T-cell (primary cell): Measurements from ENCODE around the gene FHOD3. TPM values are rescaled to one million over a fixed set of nuclear protein-coding genes. Genes with fewer than 3 reads are reported as not detected.

ENCODE experiments used
- ATAC-seq, 4 experiments: fragments of 200-7000 bp in 3 of 4; fragments of 150-1000 bp in 1 of 4; cut with Tn5 transposase; replicated peaks in 1 of 4; 1 replicate in 3 of 4; 2 replicates in 1 of 4; pipeline ENCODE4 v1.10.0; 2021; ENCODE audit warnings: moderate library complexity in 3 of 4, mild to moderate bottlenecking in 2 of 4, moderate number of reproducible peaks in 1 of 4
- CTCF ChIA-PET, 2 donors: fragments of 300-600 bp; sonication (Branson Sonifier 250); formaldehyde crosslinking; loops; one replicate each; lab custom pipeline; 2022; ENCODE audit warnings: antibody characterized with exemption in 2 of 2; lab: Charles Lee
- POLR2A ChIA-PET, 2 donors: fragments of 300-600 bp; sonication (Branson Sonifier 250); formaldehyde crosslinking; loops; one replicate each; lab custom pipeline; 2022; ENCODE audit warnings: antibody characterized with exemption in 2 of 2; lab: Charles Lee
- DNase-seq, 35 experiments: peaks; one replicate each; pipeline versions ENCODE4 v3.0.0 to v3.0.0-alpha.2; 2013 to 2023
- H3K27ac ChIP-seq: one replicate; pipeline ENCODE4 v1.5.1; 2013; ENCODE audit warnings: low read length
- H3K27me3 ChIP-seq, 2 experiments: replicated peaks in 1 of 2; 1 replicate in 1 of 2; 2 replicates in 1 of 2; pipeline versions ENCODE4 v1.6.1 to v1.7.0; 2013; ENCODE audit warnings: low read length in 1 of 2, mixed read lengths in 1 of 2; ENCODE audit not compliant: control insufficient read depth in 2 of 2, insufficient read depth in 2 of 2; ENCODE audit errors: extremely low read depth in 1 of 2
- H3K36me3 ChIP-seq, 2 donors: 1 replicate in 1 of 2; 2 replicates in 1 of 2; pipeline versions ENCODE4 v1.6.1 to v1.7.0; 2013; ENCODE audit warnings: low read length in 1 of 2; ENCODE audit not compliant: control insufficient read depth in 2 of 2, insufficient read depth in 1 of 2; ENCODE audit errors: extremely low read depth in 1 of 2
- H3K4me1 ChIP-seq, 2 experiments: 1 replicate in 1 of 2; 2 replicates in 1 of 2; pipeline versions ENCODE4 v1.6.1 to v1.7.0; 2013; ENCODE audit warnings: low read length in 2 of 2, mixed read lengths in 1 of 2; ENCODE audit not compliant: insufficient read depth in 2 of 2, control insufficient read depth in 1 of 2; ENCODE audit errors: extremely low read depth in 1 of 2
- H3K4me3 ChIP-seq, 2 donors: 1 replicate in 1 of 2; 2 replicates in 1 of 2; pipeline versions ENCODE4 v1.5.1 to v1.7.0; 2013; ENCODE audit warnings: mild to moderate bottlenecking in 2 of 2, low read length in 1 of 2, moderate library complexity in 1 of 2; ENCODE audit not compliant: control insufficient read depth in 1 of 2; ENCODE audit errors: extremely low read depth in 1 of 2
- H3K9me3 ChIP-seq: 2 replicates; pipeline ENCODE4 v1.7.0; 2013
- H3K27ac Mint-ChIP-seq, 2 donors: one replicate each; pipeline ENCODE4 v1.8.0; 2020 to 2021; ENCODE audit warnings: mild to moderate bottlenecking in 2 of 2, mixed read lengths in 2 of 2
- H3K27me3 Mint-ChIP-seq, 2 donors: one replicate each; pipeline ENCODE4 v1.8.0; 2021 to 2022; ENCODE audit warnings: mixed read lengths in 2 of 2
- H3K36me3 Mint-ChIP-seq: one replicate; pipeline ENCODE4 v1.8.0; 2021; ENCODE audit warnings: mixed read lengths
- H3K4me1 Mint-ChIP-seq, 3 donors: one replicate each; pipeline ENCODE4 v1.8.0; 2020 to 2022; ENCODE audit warnings: mixed read lengths in 3 of 3, mild to moderate bottlenecking in 1 of 3
- H3K4me3 Mint-ChIP-seq, 3 donors: one replicate each; pipeline ENCODE4 v1.8.0; 2020 to 2022; ENCODE audit warnings: mild to moderate bottlenecking in 3 of 3, mixed read lengths in 3 of 3, moderate library complexity in 3 of 3
- H3K9me3 Mint-ChIP-seq, 3 donors: one replicate each; pipeline ENCODE4 v1.8.0; 2020 to 2022; ENCODE audit warnings: mixed read lengths in 3 of 3
- WGBS: methylation state at CpG from one replicate; pipeline ENCODE4 v1.1.5; 2013; ENCODE audit warnings: missing lambda C conversion rate; ENCODE audit not compliant: insufficient coverage; 5-methylcytosine and 5-hydroxymethylcytosine counted together
- total RNA-seq, 35 experiments: library from RNA in 6 of 35; stranded (reverse) in 6 of 35; fragments of 120-200 nt in 1 of 35; gene quantifications; one replicate each; pipeline versions ENCODE4 v1.2.1 to v1.2.4 and lab custom pipeline; 2013 to 2026

The FHOD3 gene
- total RNA-seq, 5 donors from 2014 or later (not counting 1 experiment from before 2014, with no cell fraction given), result 0.06 TPM; not detected in 4

DNA sequence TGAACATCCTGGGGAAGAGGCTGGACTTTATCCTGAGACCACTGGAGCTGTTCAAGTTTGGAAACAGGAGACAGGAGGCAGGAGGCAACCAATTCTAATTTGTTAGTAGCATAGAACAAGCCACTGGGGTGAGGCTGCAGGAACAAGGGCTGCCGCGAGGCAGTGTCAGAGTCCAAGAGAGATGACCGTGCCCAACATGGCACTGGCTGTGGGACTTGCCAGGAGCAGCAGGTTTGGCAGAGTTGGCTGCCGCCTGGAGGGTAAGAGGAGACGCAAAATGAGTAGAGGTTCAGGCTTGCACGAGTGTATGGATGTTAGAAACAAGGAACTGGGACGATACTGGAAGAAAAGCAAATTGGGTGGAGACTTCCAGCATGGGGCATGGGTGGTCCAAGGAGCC is 362.8 kb downstream of the FHOD3 start:
- Mint-ChIP-seq H3K9me3 (no peaks in the 10 kb centered on the region), H3K27ac (no peak overlapping the region), H3K4me1 (no peaks in the 10 kb centered on the region), H3K27me3 (peaks cover 4 to 14% of the 10 kb centered on the region in 2 donors), H3K4me3 (no peak overlapping the region), H3K36me3 (no peaks in the 10 kb centered on the region)
- WGBS, result 84% methylated on average over 7 of the region's 7 CpGs
- no peaks in the 10 kb centered on the region for H3K4me1 ChIP-seq
- no peak overlapping the region for H3K27ac ChIP-seq
- no peaks in the 10 kb centered on the region for H3K9me3 ChIP-seq
- no peak for DNase-seq
- H3K27me3 ChIP-seq, result peaks cover 0 to 6% of the 10 kb centered on the region in 2 experiments
- ChIA-PET CTCF (no interaction called here), POLR2A (no interaction called here)
- H3K4me3 ChIP-seq, result no peak overlapping the region
- ATAC-seq, result no peak
- H3K36me3 ChIP-seq, result no peaks in the 10 kb centered on the region

GRCh38 chr18:36661999-36662398 is 364.5 kb downstream of the FHOD3 start:
- POLR2A ChIA-PET, result no interaction called here
- H3K4me1 ChIP-seq, result no peaks in the 10 kb centered on the region
- H3K27me3 Mint-ChIP-seq, result peaks cover 2 to 17% of the 10 kb centered on the region in 2 donors

GRCh38 chr18:36663312-36663711 is 365.8 kb downstream of the FHOD3 start:
- Histone ChIP-seq H3K9me3 (no peaks in the 10 kb centered on the region), H3K4me3 (no peak overlapping the region), H3K36me3 (no peaks in the 10 kb centered on the region), H3K4me1 (no peaks in the 10 kb centered on the region), H3K27ac (no peak overlapping the region), H3K27me3 (peaks cover 0 to 3% of the 10 kb centered on the region in 2 experiments)
- Mint-ChIP-seq H3K4me3 (no peak overlapping the region), H3K36me3 (no peaks in the 10 kb centered on the region), H3K9me3 (no peaks in the 10 kb centered on the region), H3K4me1 (no peaks in the 10 kb centered on the region), H3K27ac (no peak overlapping the region), H3K27me3 (peaks cover 0 to 15% of the 10 kb centered on the region in 2 donors)
- ChIA-PET POLR2A (no interaction called here), CTCF (no interaction called here)
- DNase-seq (no peak), ATAC-seq (no peak)
- no CpG with 5 or more reads among the region's 2 CpGs for WGBS

More at GRCh38 chr18:36661999-36662398, 364.5 kb downstream of the FHOD3 start:
- DNase-seq (no peak), ATAC-seq (no peak)
- H3K27me3 ChIP-seq, result peaks cover 0 to 6% of the 10 kb centered on the region in 2 experiments
- H3K4me1 Mint-ChIP-seq, result no peaks in the 10 kb centered on the region
- H3K27ac ChIP-seq, result no peak overlapping the region
- no peaks in the 10 kb centered on the region for H3K9me3 Mint-ChIP-seq
- no peak overlapping the region for H3K27ac Mint-ChIP-seq
- CTCF ChIA-PET, result no interaction called here
- no peaks in the 10 kb centered on the region for H3K36me3 ChIP-seq
- no peak overlapping the region for H3K4me3 ChIP-seq
- H3K36me3 Mint-ChIP-seq, result no peaks in the 10 kb centered on the region
- 100% methylated on average over 3 of the region's 5 CpGs for WGBS
- H3K9me3 ChIP-seq, result no peaks in the 10 kb centered on the region
- H3K4me3 Mint-ChIP-seq, result no peak overlapping the region

- no peaks in the 10 kb centered on the region for H3K4me1 Mint-ChIP-seq
- Histone ChIP-seq H3K27me3 (peaks cover 0 to 3% of the 10 kb centered on the region in 2 experiments), H3K27ac (no peak overlapping the region), H3K4me3 (no peak overlapping the region), H3K9me3 (no peaks in the 10 kb centered on the region), H3K36me3 (no peaks in the 10 kb centered on the region), H3K4me1 (no peaks in the 10 kb centered on the region)
- peaks cover 3 to 23% of the 10 kb centered on the region in 2 donors for H3K27me3 Mint-ChIP-seq
- ATAC-seq, result no peak
- no peak overlapping the region for H3K27ac Mint-ChIP-seq
- no peaks in the 10 kb centered on the region for H3K9me3 Mint-ChIP-seq
- ChIA-PET POLR2A (no interaction called here), CTCF (no interaction called here)
- H3K36me3 Mint-ChIP-seq, result no peaks in the 10 kb centered on the region
- no peak for DNase-seq
- 100% methylated on average over 1 of the region's 1 CpG for WGBS
- no peak overlapping the region for H3K4me3 Mint-ChIP-seq
These were observed 368.4 kb downstream of the FHOD3 start for GRCh38 chr18:36665952-36666351.

DNA sequence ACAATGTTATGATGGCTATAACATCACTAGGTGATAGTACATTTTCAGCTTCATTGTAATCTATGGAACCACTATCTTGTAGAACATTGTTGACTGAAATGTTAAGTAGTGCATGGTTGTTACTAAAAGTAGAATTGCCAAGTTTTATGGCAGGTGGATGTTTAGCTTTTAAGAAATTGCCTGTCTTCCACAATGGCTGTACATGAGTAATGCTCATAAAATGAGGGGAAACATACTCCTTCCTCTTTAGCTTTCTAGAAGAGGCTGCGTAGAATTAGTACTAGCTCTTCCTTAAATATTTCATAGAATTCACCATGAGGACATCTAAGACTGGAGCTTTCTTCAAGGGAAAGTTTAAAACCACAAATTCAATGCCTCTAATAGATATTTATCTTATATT is 370.3 kb downstream of the FHOD3 start:
- peaks cover 0 to 4% (median 0%) of the 10 kb centered on the region in 3 donors for H3K9me3 Mint-ChIP-seq
- no peak overlapping the region for H3K4me3 Mint-ChIP-seq
- peaks cover 0 to 6% of the 10 kb centered on the region in 2 experiments for H3K27me3 ChIP-seq
- no peaks in the 10 kb centered on the region for H3K4me1 ChIP-seq
- H3K4me3 ChIP-seq, result no peak overlapping the region
- H3K27ac Mint-ChIP-seq, result no peak overlapping the region
- ATAC-seq (no peak), DNase-seq (no peak)
- H3K27ac ChIP-seq, result no peak overlapping the region
- H3K27me3 Mint-ChIP-seq, result peaks cover 7 to 32% of the 10 kb centered on the region in 2 donors
- no CpG with 5 or more reads among the region's 1 CpG for WGBS
- H3K36me3 ChIP-seq, result no peaks in the 10 kb centered on the region
- no peaks in the 10 kb centered on the region for H3K36me3 Mint-ChIP-seq
- H3K4me1 Mint-ChIP-seq, result peaks cover 0 to 1% (median 0%) of the 10 kb centered on the region in 3 donors
- H3K9me3 ChIP-seq, result no peaks in the 10 kb centered on the region
- POLR2A ChIA-PET, result no interaction called here
- CTCF ChIA-PET, result interaction anchor here in 1 of 2 donors (0.7 kb wide), 1 partner anchor 20 kb away, joined by 3 read pairs; no protein-coding TSS in a partner anchor

GRCh38 chr18:36668349-36668748 is 370.8 kb downstream of the FHOD3 start:
- H3K36me3 ChIP-seq, result no peaks in the 10 kb centered on the region
- Mint-ChIP-seq H3K4me3 (no peak overlapping the region), H3K27ac (no peak overlapping the region), H3K9me3 (peaks cover 0 to 4% (median 0%) of the 10 kb centered on the region in 3 donors), H3K4me1 (peaks cover 2 to 5% (median 2%) of the 10 kb centered on the region in 3 donors), H3K27me3 (peaks cover 7 to 32% of the 10 kb centered on the region in 2 donors), H3K36me3 (no peaks in the 10 kb centered on the region)
- ChIA-PET CTCF (no interaction called here), POLR2A (no interaction called here)
- H3K4me3 ChIP-seq, result no peak overlapping the region
- peaks cover 0 to 6% of the 10 kb centered on the region in 2 experiments for H3K27me3 ChIP-seq
- ATAC-seq (no peak), DNase-seq (no peak)
- no peaks in the 10 kb centered on the region for H3K4me1 ChIP-seq
- no peaks in the 10 kb centered on the region for H3K9me3 ChIP-seq
- no CpG with 5 or more reads among the region's 1 CpG for WGBS
- H3K27ac ChIP-seq, result no peak overlapping the region
